HG02852 (cell line): Measurements from ENCODE around the gene SAV1.

ENCODE experiments used
- ATAC-seq: cut with Tn5 transposase; IDR thresholded peaks from one replicate; pipeline ENCODE4 v1.9.1; 2021; ENCODE audit warnings: mild to moderate bottlenecking, moderate library complexity; ENCODE audit not compliant: unreplicated experiment

SAV1 gene

GRCh38 chr14:50610465-50610864 is 57.6 kb downstream of the SAV1 start:
- no peak for ATAC-seq

GRCh38 chr14:50608302-50608851 is 59.7 kb downstream of the SAV1 start:
- no peak for ATAC-seq

GRCh38 chr14:50607761-50608160 is 60.3 kb downstream of the SAV1 start:
- no peak for ATAC-seq

- no peak for ATAC-seq
Observed at GRCh38 chr14:50607181-50607580, 60.9 kb downstream of the SAV1 start.

GRCh38 chr14:50606468-50606867 is 61.6 kb downstream of the SAV1 start:
- ATAC-seq = no peak

- ATAC-seq = no peak
Observed at GRCh38 chr14:50605766-50606165, 62.3 kb downstream of the SAV1 start.

- ATAC-seq = no peak
Observed at GRCh38 chr14:50603565-50603964, 64.5 kb downstream of the SAV1 start.

- ATAC-seq = no peak
Observed at GRCh38 chr14:50602035-50602434, 66.1 kb downstream of the SAV1 start.

GRCh38 chr14:50601394-50601793 is 66.7 kb downstream of the SAV1 start:
- no peak for ATAC-seq

GRCh38 chr14:50600849-50601248 is 67.3 kb downstream of the SAV1 start:
- no peak for ATAC-seq

GRCh38 chr14:50599700-50600444 is 68.2 kb downstream of the SAV1 start:
- no peak for ATAC-seq

- ATAC-seq = no peak
Observed at GRCh38 chr14:50598765-50599164, 69.3 kb downstream of the SAV1 start.

GRCh38 chr14:50594577-50595316 is 73.4 kb downstream of the SAV1 start:
- no peak for ATAC-seq

- no peak for ATAC-seq
Observed at GRCh38 chr14:50590464-50590863, 77.6 kb downstream of the SAV1 start.
